Effector CD8-positive, alpha-beta T cell (primary cell): ENCODE data around the gene BCAS4.
A peak's percentile ranks its signal among the peaks of the same experiment; 100 is the strongest.
"Not testable (repeated sequence)": the region's sequence is repeated elsewhere in the genome, so short reads cannot be mapped to it uniquely, and the experiment has no call there.

Source experiments
- DNase-seq: peaks from one replicate; lab custom pipeline; 2025; lab: John Stamatoyannopoulos, UW

The BCAS4 gene

GRCh38 chr20:50771419-50772080 lies 23.3 kb upstream of the BCAS4 start:
- not testable (repeated sequence) for DNase-seq

- DNase-seq: no peak
Observed at GRCh38 chr20:50772420-50773185, 22.3 kb upstream of the BCAS4 start.

- DNase-seq: no peak
Observed at GRCh38 chr20:50774515-50774914, 20.3 kb upstream of the BCAS4 start.

- no peak for DNase-seq
Observed at GRCh38 chr20:50776122-50776817, 18.6 kb upstream of the BCAS4 start.

DNA sequence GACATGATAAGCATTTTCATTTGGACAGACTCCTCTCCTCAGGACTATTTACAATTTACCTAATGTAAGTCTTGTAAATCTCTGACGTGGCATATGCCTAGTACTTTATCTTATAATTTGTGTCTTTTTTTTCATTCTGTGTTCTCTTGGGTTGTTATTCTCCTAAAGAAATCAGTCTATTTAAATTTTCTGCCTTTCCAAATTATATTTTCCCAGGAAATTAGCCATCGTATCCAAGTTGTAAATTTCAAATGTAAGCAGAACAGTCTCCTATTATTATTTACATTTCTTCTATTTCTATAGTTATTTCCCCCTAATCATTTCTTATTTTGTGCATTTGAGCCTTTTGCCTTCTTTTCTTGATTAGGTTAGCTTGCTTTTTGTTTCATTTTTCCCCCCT lies 17.5 kb upstream of the BCAS4 start:
- no peak for DNase-seq

- DNase-seq: not testable (repeated sequence)
Observed at GRCh38 chr20:50778994-50779393, 15.9 kb upstream of the BCAS4 start.

DNA sequence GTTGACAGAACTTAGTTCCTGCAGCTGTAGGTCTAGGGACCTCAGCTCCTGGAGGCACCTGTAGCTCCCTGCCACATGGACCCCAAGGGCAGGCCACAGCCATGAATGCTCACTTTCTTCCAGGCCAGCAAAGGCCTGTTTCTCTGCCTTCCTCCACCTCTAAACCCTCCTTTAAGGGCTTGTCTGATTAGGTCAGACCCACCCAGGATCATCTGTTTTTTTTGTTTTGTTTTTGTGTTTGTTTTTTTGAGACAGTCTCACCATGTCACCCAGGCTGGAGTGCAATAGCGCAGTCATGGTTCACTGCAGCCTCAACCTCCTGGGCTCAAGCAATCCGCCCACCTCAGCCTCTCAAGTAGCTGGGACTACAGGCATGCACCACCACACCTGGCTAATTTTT lies 11.5 kb upstream of the BCAS4 start:
- DNase-seq: no peak

DNA sequence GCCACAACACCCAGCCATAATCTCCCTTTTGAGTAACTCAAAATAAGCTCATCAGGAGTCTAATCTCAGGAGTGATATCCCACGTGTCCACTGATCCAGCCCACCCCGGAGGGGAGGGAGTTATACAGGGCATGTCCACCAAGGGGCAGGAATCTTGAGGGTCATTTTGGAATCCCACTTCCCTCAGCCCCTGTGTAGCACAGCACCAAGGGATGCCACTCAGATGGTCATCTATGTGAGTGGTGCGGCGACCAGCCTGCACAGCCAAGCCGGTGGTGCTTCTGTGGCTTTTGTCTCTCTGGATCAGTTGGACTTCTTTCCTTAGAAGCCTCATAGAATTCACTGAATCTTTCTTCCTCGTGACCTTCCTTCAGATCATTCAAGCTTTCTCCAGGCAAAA lies 11.0 kb upstream of the BCAS4 start:
- DNase-seq: no peak

- no peak for DNase-seq
Observed at GRCh38 chr20:50784464-50784863, 10.4 kb upstream of the BCAS4 start.

DNA sequence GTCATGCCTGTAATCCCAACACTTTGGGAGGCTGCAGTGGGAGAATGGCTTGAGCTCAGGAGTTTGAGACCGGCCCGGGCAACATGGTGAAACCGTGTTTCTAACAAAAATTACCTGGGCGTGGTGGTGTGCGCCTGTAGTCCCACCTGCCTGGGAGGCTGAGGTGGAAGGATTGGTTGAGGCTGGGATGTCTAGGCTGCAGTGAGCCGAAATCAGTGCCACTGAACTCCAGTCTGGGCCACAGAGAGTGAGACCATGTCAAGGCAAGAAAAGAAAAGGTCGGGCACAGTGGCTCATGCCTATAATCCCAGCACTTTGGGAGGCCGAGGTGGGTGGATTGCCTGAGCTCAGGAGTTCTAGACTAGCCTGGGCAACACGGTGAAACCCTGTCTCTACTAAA lies 8.2 kb upstream of the BCAS4 start:
- DNase-seq: no peak

GRCh38 chr20:50787181-50787580 lies 7.7 kb upstream of the BCAS4 start:
- no peak for DNase-seq

- DNase-seq: no peak
Observed at GRCh38 chr20:50788045-50788991, 6.5 kb upstream of the BCAS4 start.

- no peak for DNase-seq
Observed at GRCh38 chr20:50789968-50790650, 4.8 kb upstream of the BCAS4 start.

- DNase-seq: peak; percentile 66
Observed at GRCh38 chr20:50790651-50791277, 4.1 kb upstream of the BCAS4 start.

- DNase-seq: no peak
Observed at GRCh38 chr20:50792708-50793574, 1.9 kb upstream of the BCAS4 start.

- DNase-seq: peak; percentile 6
Observed at GRCh38 chr20:50793575-50794016, 1.3 kb upstream of the BCAS4 start.

GRCh38 chr20:50794181-50794845 lies 548 bp upstream of the BCAS4 start:
- no peak for DNase-seq

GRCh38 chr20:50797142-50797541 lies 2.3 kb downstream of the BCAS4 start:
- no peak for DNase-seq

DNA sequence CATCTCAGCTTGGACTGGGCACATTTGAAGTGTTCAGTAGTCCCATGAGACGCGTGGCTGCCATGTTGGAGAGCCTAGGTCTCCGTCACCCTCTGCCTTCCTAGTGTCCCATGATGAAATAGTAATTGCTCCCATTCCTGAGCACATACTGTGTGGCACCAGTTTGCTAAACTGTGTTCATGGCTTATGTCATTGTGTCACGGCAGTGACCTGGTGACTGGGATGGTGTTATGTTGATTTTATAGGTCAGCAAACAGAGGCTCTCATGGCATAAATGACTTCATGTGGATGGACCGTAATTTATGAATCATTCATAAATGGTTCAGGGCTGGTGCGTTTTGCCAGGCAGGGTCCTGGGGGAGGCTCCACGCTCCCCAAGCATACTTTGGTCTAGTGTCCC lies 3.8 kb downstream of the BCAS4 start:
- no peak for DNase-seq
